HTR-8/SVneo (cell line): ENCODE results near the gene C3orf20.

Experiments used
- DNase-seq: peaks from one replicate; pipeline ENCODE4 v3.0.0; 2011; ENCODE audit warnings: low spot score, mixed read lengths; ENCODE audit not compliant: insufficient read length
- FAIRE-seq: peaks from 2 replicates; lab custom pipeline; 2011; peaks lifted over from hg19 to GRCh38; lab: Jason Lieb, UNC

The C3orf20 gene

GRCh38 chr3:14674841-14675240 is at the start of gene C3orf20:
TSS of gene C3orf20 (plus strand) at chr3:14675141. CDS start at chr3:14682714, 7,573 bp downstream.
- DNase-seq: no peak
- FAIRE-seq: no peak

- FAIRE-seq (no peak), DNase-seq (no peak)
These were observed 49.5 kb upstream of the C3orf20 start for GRCh38 chr3:14625443-14625842.

- DNase-seq (no peak), FAIRE-seq (no peak)
These were observed 47.1 kb upstream of the C3orf20 start for GRCh38 chr3:14627815-14628214.

GRCh38 chr3:14628406-14628805 is 46.5 kb upstream of the C3orf20 start:
- FAIRE-seq (no peak), DNase-seq (no peak)

- no peak for FAIRE-seq
These were observed 44.4 kb upstream of the C3orf20 start for GRCh38 chr3:14630404-14631100.

GRCh38 chr3:14631101-14631497 is 43.8 kb upstream of the C3orf20 start:
- no peak for DNase-seq
- FAIRE-seq: no peak

More at GRCh38 chr3:14630404-14631100, 44.4 kb upstream of the C3orf20 start:
- DNase-seq: no peak

- DNase-seq (no peak), FAIRE-seq (no peak)
These were observed 43.1 kb upstream of the C3orf20 start for GRCh38 chr3:14631687-14632441.

- no peak for FAIRE-seq
- DNase-seq: no peak
These were observed 42.5 kb upstream of the C3orf20 start for GRCh38 chr3:14632442-14632930.

- DNase-seq: no peak
- FAIRE-seq: peak; percentile 58
These were observed 41.5 kb upstream of the C3orf20 start for GRCh38 chr3:14633417-14633816.

GRCh38 chr3:14633819-14634424 is 41.0 kb upstream of the C3orf20 start:
- no peak for FAIRE-seq
- DNase-seq: peak; percentile 36

GRCh38 chr3:14634763-14635400 is 40.1 kb upstream of the C3orf20 start:
- DNase-seq: no peak
- no peak for FAIRE-seq

GRCh38 chr3:14636496-14637087 is 38.3 kb upstream of the C3orf20 start:
- no peak for DNase-seq
- FAIRE-seq: no peak

- FAIRE-seq: no peak
These were observed 34.8 kb upstream of the C3orf20 start for GRCh38 chr3:14640157-14640562.

GRCh38 chr3:14640734-14641133 is 34.2 kb upstream of the C3orf20 start:
- FAIRE-seq (no peak), DNase-seq (no peak)

More at GRCh38 chr3:14640157-14640562, 34.8 kb upstream of the C3orf20 start:
- DNase-seq: no peak

- DNase-seq (no peak), FAIRE-seq (no peak)
These were observed 33.6 kb upstream of the C3orf20 start for GRCh38 chr3:14641346-14641745.

- DNase-seq: no peak
- FAIRE-seq: no peak
These were observed 29.5 kb upstream of the C3orf20 start for GRCh38 chr3:14645453-14645852.

- DNase-seq (no peak), FAIRE-seq (no peak)
These were observed 28.8 kb upstream of the C3orf20 start for GRCh38 chr3:14646131-14646573.

GRCh38 chr3:14646589-14647413 is 28.1 kb upstream of the C3orf20 start:
- FAIRE-seq (no peak), DNase-seq (no peak)
